Measurements from ENCODE around the gene CLIC5. TPM values are rescaled to one million over a fixed set of nuclear protein-coding genes. Genes with fewer than 3 reads are reported as not detected.

The CLIC5 gene
- total and polyA plus RNA-seq, 5 experiments from 2014 or later, result 0.06 to 2.3 (median 0.42) TPM

DNA sequence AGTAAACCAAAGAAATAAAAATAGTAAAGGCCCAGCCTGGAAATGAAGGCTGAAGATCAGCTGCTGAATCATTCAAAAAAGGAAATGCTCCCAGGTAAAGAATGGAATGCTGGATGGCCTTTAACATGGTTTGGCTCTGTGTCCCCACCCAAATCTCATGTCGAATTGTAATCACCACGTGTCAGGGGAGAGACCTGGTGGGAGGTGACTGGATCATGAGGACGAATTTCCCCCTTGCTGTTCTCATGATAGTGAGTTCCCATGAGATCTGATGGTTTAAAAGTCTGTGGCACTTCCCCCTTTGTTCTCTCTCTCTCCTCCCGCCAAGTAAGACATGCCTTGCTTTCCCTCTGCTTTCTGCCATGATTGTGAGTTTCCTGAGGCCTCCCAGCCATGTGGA is 9.9 kb upstream of the CLIC5 start:
- POLR2A ChIA-PET, result no interaction called here
- H3K9me3 Mint-ChIP-seq, result peaks cover 0 to 1% (median 0%) of the 10 kb centered on the region in 9 donors

DNA sequence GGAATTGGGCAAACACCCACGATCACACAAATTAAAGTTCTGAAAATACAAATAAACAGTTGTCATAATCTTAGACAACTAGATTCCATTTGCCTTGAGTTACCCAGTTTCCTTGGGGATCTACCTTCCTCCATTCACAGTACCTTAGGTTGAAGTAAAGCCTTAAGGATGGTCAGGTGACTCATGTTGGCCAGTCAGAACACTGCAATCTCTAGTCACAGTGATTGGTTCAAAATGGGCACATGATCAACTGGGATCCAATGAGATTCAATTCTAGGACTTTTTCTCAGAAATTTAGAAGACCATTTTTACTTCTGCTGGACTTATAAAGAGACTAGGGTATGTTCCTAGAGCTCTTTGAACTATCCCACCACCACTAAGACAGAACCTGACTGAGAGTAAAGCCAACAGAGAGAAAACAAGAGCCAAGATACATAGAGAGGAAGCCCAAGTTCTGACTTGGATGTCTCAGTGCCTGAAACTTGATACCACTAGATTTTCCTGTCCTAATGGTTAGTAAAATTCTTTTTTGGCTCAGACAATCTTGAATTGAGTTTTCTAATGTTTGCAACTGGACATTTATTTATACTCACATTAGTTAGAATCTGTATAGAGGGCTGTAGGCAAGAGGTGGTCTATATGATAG is 8.6 kb upstream of the CLIC5 start:
- POLR2A ChIA-PET, result no interaction called here
- DNase-seq, result no peak
- no peak for ATAC-seq
- Mint-ChIP-seq H3K27me3 (peaks cover 0 to 7% (median 1%) of the 10 kb centered on the region in 5 donors), H3K27ac (no peak overlapping the region), H3K9me3 (peaks cover 0 to 1% (median 0%) of the 10 kb centered on the region in 9 donors), H3K4me1 (no peaks in the 10 kb centered on the region), H3K36me3 (no peaks in the 10 kb centered on the region), H3K4me3 (no peak overlapping the region)

More for the DNA sequence above, 9.9 kb upstream of the CLIC5 start:
- H3K27me3 Mint-ChIP-seq, result peaks cover 0 to 8% (median 6%) of the 10 kb centered on the region in 5 donors
- ATAC-seq, result no peak
- DNase-seq, result no peak
- H3K36me3 Mint-ChIP-seq, result no peaks in the 10 kb centered on the region
- no peaks in the 10 kb centered on the region for H3K4me1 Mint-ChIP-seq
- no peak overlapping the region for H3K4me3 Mint-ChIP-seq
- no peak overlapping the region for H3K27ac Mint-ChIP-seq

DNA sequence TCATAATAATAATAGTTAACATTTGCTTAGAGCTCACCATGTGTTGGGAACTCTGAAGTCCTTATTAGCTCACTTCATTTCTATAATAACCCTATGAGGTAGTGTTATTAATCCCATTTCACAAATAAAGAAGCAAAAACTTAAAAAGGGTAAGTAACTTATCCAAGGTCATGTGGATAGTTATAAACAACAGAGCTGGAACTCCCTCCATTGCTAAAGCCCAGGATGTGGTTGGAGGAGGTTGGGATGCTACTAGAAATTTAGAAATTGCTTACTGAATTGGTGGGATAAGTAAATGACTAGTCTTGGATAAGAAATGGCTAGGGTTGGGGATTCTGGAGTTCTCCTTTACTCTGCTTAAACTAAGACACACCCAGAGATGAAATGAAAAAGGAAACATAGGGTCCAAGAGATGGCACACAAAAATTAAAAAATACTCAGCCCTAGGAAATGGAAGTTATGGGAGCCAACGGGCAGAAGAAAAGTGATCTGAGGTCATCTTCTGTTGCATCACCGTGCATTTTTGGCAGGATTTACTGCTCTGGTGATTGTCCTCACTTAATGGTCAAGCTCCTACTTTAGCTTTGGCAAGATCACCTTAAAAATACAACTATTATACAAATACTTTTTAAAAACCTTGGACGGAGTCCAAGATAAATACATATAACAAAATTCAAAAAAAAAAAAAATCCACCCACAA is 7.7 kb upstream of the CLIC5 start:
- DNase-seq, result no peak
- ATAC-seq, result no peak

DNA sequence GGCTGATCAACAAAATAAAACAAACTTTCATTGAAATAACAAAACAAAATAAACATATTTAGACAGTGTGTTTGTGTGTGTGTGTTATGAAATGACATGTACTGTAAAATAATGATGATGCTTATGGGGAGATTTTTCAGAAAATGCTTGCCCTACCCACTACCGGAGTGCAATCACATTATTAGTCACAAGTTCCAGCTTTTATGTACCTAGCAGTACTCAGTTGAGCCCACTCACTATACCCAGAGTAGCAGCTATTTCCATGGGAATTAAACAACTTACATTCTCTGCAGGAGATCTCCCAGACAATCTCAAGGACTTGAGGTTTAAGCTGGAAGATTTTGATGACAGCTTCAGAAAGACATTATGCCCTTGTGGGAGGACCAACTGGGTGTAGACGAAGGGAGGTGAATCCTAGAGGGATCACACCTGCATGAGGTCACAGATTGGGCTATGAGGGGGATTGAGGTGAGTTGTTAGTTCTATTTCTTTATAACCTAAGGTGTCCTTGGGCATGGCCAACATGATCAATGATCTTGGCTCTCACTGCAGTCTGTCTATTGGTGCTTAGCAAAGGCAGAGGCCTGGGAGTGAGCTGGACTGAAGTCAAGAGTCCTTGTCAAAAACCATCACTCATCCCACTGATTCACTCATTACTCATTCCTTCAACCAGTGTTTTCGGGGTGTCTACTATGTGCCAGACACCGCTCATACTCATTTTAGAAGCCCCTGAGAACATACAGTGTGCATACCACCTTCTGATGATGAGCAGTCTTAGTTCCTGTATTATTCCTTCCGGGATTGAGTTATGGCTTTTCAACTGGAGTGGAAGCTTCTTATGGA is 6.7 kb upstream of the CLIC5 start:
- Mint-ChIP-seq H3K4me3 (no peak overlapping the region), H3K27ac (no peak overlapping the region), H3K4me1 (no peaks in the 10 kb centered on the region), H3K27me3 (peaks cover 0 to 20% (median 11%) of the 10 kb centered on the region in 5 donors), H3K9me3 (peaks cover 0 to 1% (median 0%) of the 10 kb centered on the region in 9 donors), H3K36me3 (no peaks in the 10 kb centered on the region)
- ATAC-seq (no peak), DNase-seq (no peak)
- POLR2A ChIA-PET, result no interaction called here

More for the DNA sequence above, 7.7 kb upstream of the CLIC5 start:
- no peaks in the 10 kb centered on the region for H3K36me3 Mint-ChIP-seq
- peaks cover 0 to 10% (median 2%) of the 10 kb centered on the region in 5 donors for H3K27me3 Mint-ChIP-seq
- no peak overlapping the region for H3K27ac Mint-ChIP-seq
- H3K9me3 Mint-ChIP-seq, result peaks cover 0 to 1% (median 0%) of the 10 kb centered on the region in 9 donors
- no peak overlapping the region for H3K4me3 Mint-ChIP-seq
- H3K4me1 Mint-ChIP-seq, result no peaks in the 10 kb centered on the region
- POLR2A ChIA-PET, result no interaction called here

DNA sequence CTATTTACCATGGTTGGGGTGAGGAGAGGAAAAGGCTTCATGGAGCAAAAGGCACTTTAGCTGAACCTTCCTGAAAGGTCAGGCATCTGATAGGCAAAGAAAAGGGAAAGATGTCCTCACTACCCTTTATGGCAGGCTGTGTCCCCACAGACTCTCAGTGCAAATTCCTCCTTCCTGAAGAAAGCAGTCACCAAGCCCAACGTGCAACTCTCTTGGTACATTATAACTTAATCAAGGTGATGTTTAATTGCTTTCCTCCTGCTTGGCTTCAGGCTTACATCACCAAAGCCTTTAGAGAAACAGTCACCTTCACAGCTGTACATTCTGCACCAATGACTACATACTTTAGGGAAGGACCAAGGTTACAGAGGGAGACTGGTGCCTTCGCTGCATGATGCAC is 2.1 kb upstream of the CLIC5 start:
- H3K36me3 Mint-ChIP-seq, result no peaks in the 10 kb centered on the region
- ATAC-seq (no peak), DNase-seq (no peak)
- peaks cover 4 to 28% (median 13%) of the 10 kb centered on the region in 5 donors for H3K27me3 Mint-ChIP-seq
- POLR2A ChIA-PET, result no interaction called here
- peaks cover 0 to 3% (median 0%) of the 10 kb centered on the region in 9 donors for H3K9me3 Mint-ChIP-seq
- H3K27ac Mint-ChIP-seq, result no peak overlapping the region
- no peak overlapping the region for H3K4me3 Mint-ChIP-seq
- peaks cover 16 to 32% (median 30%) of the 10 kb centered on the region in 4 donors for H3K4me1 Mint-ChIP-seq

DNA sequence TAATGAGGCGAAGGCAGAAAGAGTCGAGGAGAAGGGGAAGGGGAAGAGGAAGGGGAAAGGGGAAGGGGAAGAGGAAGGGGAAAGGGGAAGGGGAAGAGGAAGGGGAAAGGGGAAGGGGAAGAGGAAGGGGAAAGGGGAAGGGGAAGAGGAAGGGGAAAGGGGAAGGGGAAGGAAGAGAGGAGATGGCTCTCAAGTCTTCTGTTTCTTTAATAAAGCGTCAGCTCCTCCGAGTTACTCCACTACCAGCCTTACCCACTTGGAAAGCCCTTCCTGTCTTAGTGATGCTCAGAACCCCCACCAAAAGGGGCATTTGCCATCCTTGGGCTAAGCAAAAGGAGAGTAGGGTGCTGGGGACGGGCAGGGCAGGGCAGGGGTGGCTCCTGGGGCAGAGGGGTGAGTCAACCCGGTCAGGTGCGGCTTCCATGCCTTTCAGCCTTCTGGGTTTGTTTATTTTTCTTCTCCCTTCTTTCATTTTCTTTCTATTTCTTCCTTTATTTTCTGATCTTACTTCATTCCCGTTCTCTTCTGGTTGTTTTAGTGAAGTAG is 476 bp upstream of the CLIC5 start:
- Mint-ChIP-seq H3K9me3 (peaks cover 0 to 3% (median 0%) of the 10 kb centered on the region in 9 donors), H3K4me1 (peaks cover 24 to 48% (median 46%) of the 10 kb centered on the region in 4 donors), H3K27me3 (peaks cover 4 to 28% (median 13%) of the 10 kb centered on the region in 5 donors), H3K36me3 (no peaks in the 10 kb centered on the region), H3K4me3 (peak overlapping the region; percentile 49 to 87 (median 74)), H3K27ac (peak overlapping the region in 8 of 10 donors; percentile 1 to 89 (median 29))
- POLR2A ChIA-PET, result no interaction called here
- peak in 1 of 10 donors; percentile 5 for DNase-seq
- ATAC-seq, result no peak

DNA sequence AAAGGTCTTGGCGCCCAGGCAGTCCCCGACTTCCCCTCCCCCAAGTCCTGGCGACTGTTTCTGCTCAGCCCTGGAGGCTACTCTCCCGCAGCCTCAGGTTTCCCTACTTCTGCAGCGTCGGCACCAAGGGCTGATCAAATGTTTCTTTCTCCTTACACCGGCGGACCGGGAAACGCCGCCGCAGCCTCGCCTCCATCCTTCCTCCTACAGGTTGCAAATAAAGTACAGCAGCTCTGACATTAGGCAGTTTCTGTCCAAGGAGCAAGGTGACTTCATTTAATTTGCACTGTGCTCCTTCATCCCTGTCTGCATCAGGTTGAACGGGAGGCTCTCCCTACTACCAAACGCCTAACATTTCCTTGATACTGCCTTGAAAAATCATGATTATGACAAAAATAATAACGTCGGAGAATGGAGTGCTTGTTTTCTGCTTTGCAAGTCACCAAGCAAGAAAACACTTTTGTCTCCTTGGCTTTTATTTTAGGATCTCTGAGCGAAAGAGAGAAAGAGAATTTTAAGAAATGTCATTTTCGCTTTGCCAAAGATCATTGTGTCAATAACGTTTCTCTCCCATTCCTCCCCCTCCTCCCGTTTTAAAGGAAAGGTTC is 1.0 kb downstream of the CLIC5 start:
- H3K36me3 Mint-ChIP-seq, result no peaks in the 10 kb centered on the region
- DNase-seq (peak in 4 of 10 donors; percentile 12 to 31 (median 23)), ATAC-seq (peak; percentile 13 to 14)
- H3K4me3 Mint-ChIP-seq, result peak overlapping the region; percentile 75 to 94 (median 89)
- H3K27ac Mint-ChIP-seq, result peak overlapping the region; percentile 71 to 96 (median 92)
- H3K9me3 Mint-ChIP-seq, result peaks cover 0 to 3% (median 0%) of the 10 kb centered on the region in 9 donors
- H3K27me3 Mint-ChIP-seq, result peaks cover 4 to 28% (median 13%) of the 10 kb centered on the region in 5 donors
- POLR2A ChIA-PET, result interaction anchor here (1.9 kb wide), 1 partner anchor 115 kb away, joined by 7 read pairs; the partner anchor contains the start of gene ENPP4
- peaks cover 26 to 63% (median 59%) of the 10 kb centered on the region in 4 donors for H3K4me1 Mint-ChIP-seq

DNA sequence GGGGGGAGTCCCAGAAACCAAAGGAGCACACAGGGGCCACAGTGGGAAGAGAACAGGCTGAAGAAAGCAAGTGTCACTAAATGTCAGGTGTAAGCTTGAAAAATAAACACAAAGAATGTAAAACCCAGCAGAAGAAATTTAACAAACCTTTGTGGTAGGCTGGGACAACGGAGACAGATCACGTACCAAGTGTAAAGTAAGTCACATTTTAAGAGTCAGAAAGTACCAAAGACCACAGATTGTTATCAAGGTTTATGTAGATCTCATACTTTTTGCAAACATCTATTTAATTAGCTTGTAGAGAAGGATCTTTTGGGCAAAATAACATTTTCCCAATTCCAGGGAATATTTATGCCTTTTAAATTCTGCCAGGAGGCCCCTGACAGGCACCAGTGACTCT is 1.6 kb downstream of the CLIC5 start:
- Mint-ChIP-seq H3K36me3 (no peaks in the 10 kb centered on the region), H3K4me3 (peak overlapping the region; percentile 75 to 94 (median 89)), H3K27ac (peak overlapping the region; percentile 71 to 96 (median 92)), H3K27me3 (peaks cover 4 to 25% (median 13%) of the 10 kb centered on the region in 5 donors), H3K9me3 (peaks cover 0 to 3% (median 0%) of the 10 kb centered on the region in 9 donors), H3K4me1 (peaks cover 26 to 66% (median 62%) of the 10 kb centered on the region in 4 donors)
- POLR2A ChIA-PET, result interaction anchor here (1.9 kb wide), 1 partner anchor 116 kb away, joined by 7 read pairs; the partner anchor contains the start of gene ENPP4
- peak in 3 of 10 donors; percentile 14 to 33 (median 32) for DNase-seq
- peak; percentile 22 to 43 for ATAC-seq

DNA sequence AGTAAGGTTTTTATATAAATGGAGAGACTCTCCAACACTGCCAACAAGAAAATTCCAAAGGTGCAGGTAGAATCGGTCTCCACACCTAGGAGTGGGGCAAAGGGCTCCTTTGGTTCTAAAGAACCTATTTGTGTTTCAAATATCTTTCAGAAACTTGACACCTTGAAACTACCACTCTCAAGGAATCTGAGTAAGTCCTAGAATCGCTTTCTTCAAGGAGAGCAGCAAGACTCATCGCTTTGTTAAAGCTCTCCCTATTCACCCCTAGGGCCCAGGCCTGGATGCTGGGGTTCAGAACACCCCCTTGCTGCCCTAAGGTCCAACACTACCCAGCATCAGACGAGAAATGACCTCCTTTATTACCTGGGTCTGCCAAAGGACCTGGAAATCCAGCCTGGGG is 2.0 kb downstream of the CLIC5 start:
- peak overlapping the region; percentile 71 to 96 (median 92) for H3K27ac Mint-ChIP-seq
- no peak for DNase-seq
- ATAC-seq, result no peak
- peak overlapping the region; percentile 75 to 94 (median 89) for H3K4me3 Mint-ChIP-seq
- POLR2A ChIA-PET, result interaction anchor here (1.9 kb wide), 1 partner anchor 116 kb away, joined by 7 read pairs; the partner anchor contains the start of gene ENPP4
- peaks cover 26 to 66% (median 62%) of the 10 kb centered on the region in 4 donors for H3K4me1 Mint-ChIP-seq
- H3K27me3 Mint-ChIP-seq, result peaks cover 2 to 21% (median 13%) of the 10 kb centered on the region in 5 donors
- H3K36me3 Mint-ChIP-seq, result no peaks in the 10 kb centered on the region
- peaks cover 0 to 3% (median 0%) of the 10 kb centered on the region in 9 donors for H3K9me3 Mint-ChIP-seq

DNA sequence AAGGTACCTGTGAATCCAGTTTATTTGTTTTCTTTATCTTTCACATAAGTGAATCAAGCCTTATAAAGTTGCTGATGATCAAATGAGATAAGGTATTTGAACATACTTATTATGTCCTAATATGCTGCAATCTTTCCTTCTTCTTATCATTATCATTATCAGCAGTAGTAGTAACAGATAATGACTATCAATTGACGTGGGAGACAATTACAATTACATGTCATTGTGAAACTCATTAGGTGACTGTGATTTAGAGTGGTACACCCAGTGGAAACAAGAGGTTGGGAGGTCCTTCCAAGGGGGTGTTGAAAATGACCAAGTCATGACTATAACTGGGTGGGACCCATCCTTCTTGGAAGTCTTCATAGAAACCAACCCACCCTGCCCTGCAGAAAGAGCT is 2.8 kb downstream of the CLIC5 start:
- Mint-ChIP-seq H3K9me3 (peaks cover 0 to 3% (median 0%) of the 10 kb centered on the region in 9 donors), H3K27ac (peak overlapping the region; percentile 9 to 96 (median 92)), H3K36me3 (no peaks in the 10 kb centered on the region), H3K27me3 (peaks cover 2 to 13% (median 8%) of the 10 kb centered on the region in 5 donors), H3K4me3 (peak overlapping the region in 4 of 10 donors; percentile 0 to 87 (median 36)), H3K4me1 (peaks cover 28 to 66% (median 62%) of the 10 kb centered on the region in 4 donors)
- DNase-seq (no peak), ATAC-seq (no peak)
- POLR2A ChIA-PET, result interaction anchor here (1.9 kb wide), 1 partner anchor 117 kb away, joined by 7 read pairs; the partner anchor contains the start of gene ENPP4

All from naive thymus-derived CD8-positive, alpha-beta T cell (primary cell).